Activated CD8-positive, alpha-beta memory T cell treated with anti-CD3 and anti-CD28 coated beads for 4 hours (primary cell): Measurements from ENCODE around the gene RNMT.
"Not testable (repeated sequence)": the region's sequence is repeated elsewhere in the genome, so short reads cannot be mapped to it uniquely, and the experiment has no call there.

Experiments used
- DNase-seq, 2 donors: peaks; one replicate each; pipeline ENCODE4 v3.0.0-alpha.2; 2020; ENCODE audit warnings: low read depth in 2 of 2

The RNMT gene

DNA sequence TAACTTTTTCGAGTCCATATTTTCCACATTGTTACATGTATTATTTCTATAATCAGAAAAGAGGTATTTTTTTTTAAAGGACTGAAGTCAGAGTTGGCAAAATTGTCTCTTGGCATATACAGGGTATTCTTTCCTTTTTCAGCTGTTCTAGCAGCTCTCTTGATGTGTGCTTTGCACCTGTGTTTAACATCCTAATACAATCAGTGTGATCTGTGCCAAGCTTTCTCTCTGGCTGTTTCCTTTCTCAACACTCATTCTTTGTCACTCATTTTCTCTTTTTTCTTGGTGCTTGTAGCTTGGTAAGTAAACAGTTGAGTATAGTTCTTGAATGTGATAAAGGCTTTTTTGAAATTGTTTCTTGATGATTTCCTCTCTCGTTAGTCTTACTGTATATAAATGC is 9.2 kb downstream of the RNMT start:
- no peak for DNase-seq

- DNase-seq, result no peak
These were observed 19.2 kb downstream of the RNMT start for GRCh38 chr18:13745696-13746095.

DNA sequence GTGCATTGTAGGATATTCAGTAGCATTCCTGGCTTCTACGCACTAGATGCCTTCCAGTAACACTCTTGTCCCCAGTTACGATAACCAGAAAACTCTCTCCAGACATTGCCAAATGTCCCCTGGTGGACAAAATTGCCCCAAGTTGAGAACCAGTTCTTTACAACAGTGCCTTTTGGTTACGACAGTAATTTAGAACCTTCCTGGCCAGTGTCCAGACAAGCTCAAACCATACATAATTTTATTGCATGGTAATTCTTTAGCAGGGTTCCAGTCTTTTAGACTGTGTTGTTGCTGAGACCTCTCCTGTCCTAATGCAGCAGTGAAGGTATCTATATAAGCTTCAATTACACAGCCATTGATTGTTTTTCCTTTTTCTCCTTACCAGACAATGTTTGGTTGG is 20.2 kb downstream of the RNMT start:
- no peak for DNase-seq

- not testable (repeated sequence) for DNase-seq
These were observed 25.1 kb downstream of the RNMT start for GRCh38 chr18:13751599-13751998.

- DNase-seq, result no peak
These were observed 29.8 kb downstream of the RNMT start for GRCh38 chr18:13756261-13756660.

GRCh38 chr18:13756671-13757070 is 30.2 kb downstream of the RNMT start:
- no peak for DNase-seq

- DNase-seq, result no peak
These were observed 32.1 kb downstream of the RNMT start for GRCh38 chr18:13758622-13759021.

GRCh38 chr18:13760047-13760446 is 33.6 kb downstream of the RNMT start:
- DNase-seq, result no peak

DNA sequence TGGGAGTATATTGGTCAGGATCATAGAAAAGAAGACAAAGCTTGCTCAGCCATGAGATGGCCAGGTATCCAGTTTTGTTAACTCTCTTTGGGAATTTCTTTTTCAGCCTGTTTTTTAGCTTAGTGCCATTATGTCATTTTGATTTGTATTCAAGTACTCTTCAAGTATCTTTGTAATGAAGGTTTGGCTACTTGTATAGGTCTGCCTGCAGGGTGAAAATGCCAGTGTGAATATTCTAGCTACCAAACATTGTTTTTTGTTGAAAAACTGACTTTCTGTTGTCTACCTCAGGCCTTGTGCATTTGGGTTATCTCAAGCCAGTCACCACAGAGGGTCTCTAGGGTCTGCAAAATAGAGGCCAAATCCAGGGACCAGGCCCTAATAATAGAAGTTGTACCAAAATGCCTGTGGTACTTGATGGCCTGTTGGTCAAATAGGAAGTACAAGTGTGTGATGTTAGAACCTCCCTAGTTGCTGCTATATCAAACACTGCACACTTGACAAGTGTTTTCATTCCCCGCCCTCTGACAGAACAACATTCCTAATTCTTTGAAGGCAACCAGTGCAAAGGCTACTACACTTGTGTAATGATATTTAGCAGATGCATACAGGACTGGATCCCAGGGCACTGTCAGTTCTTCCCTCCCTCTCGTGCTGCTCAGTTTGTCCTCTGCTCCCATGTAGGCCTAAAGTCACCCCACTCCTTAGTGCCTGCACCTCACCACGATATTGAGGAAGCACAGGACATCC is 36.4 kb downstream of the RNMT start:
- DNase-seq, result no peak

DNA sequence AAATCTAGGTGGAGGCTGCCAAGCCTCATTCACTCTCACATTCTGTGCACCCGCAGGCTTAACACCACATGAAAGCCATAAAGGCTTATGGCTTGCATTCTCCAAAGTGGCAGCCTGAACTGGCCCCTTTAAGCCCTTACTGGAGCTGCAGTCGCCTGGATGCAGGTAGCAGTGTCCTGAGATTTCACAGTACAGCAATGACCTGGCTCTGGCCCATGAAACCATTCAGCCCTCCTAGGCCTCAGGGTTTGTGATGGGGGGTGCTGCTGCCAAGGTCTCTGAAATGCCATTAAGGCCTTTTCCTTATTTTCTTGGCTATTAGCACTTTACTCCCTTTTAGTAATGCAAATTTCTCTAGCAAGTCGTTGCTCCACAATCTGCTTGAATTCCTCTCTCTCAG is 48.6 kb downstream of the RNMT start:
- DNase-seq, result no peak

GRCh38 chr18:13791181-13791580 is 64.7 kb downstream of the RNMT start:
- DNase-seq, result no peak

GRCh38 chr18:13793819-13794218 is 67.3 kb downstream of the RNMT start:
- DNase-seq, result no peak

DNA sequence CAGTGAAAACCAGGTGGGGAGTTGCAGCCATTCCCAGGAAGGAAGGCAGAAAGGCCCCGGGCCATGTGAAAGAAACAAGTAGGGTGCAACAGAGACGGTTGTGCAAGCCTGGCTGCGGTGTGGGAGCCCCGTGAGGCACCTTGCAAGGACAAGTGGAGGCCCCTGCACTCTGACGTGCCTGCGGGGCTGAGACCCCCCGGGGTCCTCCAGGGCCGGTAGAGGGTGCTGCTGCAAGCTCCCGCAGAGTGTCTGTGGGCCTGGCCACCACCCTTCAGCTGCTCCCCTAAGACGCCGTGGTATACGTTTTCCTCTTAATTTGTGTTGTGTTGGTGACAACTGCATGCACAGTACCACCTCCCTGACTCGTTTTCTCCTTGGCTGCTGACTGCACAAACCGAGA is 70.0 kb downstream of the RNMT start:
- no peak for DNase-seq

DNA sequence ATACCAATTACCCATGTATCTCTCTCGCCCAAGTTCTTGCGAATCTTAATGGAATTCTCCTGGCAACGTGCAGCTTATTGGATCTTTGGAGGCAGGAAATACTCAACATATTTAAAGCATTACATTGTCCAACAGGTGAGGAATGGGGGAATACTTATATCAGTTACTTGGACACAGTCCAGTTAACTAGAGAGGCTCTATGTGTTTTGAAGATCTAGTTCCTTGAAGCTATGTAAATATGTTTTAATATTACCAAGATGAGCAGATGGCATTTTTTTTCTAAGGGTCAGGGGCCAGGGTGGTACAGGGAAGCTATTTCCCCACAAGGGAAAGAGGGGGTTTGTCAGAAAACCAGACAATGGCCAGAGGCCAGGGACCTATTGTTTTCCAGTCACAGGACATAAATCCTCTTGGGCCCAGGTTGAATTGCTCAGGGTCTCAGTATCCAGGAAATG is 70.7 kb downstream of the RNMT start:
- DNase-seq, result no peak

DNA sequence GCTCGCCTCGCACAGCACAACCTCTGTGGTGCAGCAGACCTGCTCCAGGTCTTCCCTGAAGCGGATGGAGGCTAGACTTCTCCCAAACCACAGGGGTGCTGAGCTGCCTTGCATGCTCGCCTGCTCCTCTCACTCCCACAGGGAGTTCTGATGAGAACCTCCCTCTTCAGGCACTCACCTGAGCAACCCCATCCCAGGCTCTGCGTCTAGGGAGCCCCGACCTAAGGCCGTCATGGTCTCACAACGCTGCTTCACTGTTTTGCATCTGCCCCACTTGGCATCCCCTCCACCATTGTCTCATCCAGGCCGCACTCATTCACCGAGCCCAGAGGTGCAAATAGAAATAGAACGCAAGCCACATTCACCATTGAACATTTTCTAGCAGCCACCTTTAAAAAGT is 72.9 kb downstream of the RNMT start:
- DNase-seq, result no peak

- no peak for DNase-seq
These were observed 74.2 kb downstream of the RNMT start for GRCh38 chr18:13800505-13801259.

GRCh38 chr18:13801260-13801601 is 74.8 kb downstream of the RNMT start:
- no peak for DNase-seq

GRCh38 chr18:13804305-13804704 is 77.8 kb downstream of the RNMT start:
- DNase-seq, result no peak

GRCh38 chr18:13808294-13809042 is 82.0 kb downstream of the RNMT start:
- no peak for DNase-seq

- DNase-seq, result no peak
These were observed 82.6 kb downstream of the RNMT start for GRCh38 chr18:13809043-13809430.

DNA sequence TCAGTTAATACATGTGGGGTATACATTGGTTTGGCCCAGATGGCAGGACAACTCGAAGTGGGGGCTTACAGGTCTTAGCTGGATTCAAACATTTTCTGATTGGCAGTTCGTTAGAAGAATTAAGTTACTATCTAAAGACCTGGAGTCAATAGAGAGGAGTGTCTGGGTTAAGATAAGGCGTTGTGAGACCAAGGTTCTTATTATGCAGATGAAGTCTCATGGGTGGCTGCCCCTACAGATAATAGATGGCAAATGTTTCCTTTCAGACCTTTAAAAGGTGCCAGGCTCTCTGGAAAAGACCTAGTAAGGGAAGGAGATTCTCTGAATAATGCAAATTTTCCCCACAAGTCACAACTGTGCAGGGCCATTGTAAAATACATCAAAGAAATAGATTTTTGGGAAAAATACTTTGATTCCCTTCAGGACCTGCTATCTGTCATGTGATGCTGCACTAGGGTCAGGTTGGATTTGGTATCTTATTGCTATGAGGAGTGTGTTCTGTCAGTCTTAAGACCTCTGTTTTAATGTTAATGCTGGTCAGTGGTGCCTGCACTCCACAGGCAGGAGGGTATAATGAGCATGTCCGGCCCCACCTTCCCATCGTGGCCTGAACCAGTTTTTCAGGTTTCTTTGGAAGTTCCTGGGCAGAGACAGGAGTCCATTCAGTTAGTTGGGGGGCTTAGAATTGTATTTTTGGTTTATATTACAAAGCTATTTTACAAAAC is 83.2 kb downstream of the RNMT start:
- DNase-seq, result no peak

GRCh38 chr18:13810950-13811485 is 84.5 kb downstream of the RNMT start:
- no peak for DNase-seq
